HepG2 (cell line): Measurements from ENCODE around the gene SLC29A1. TPM values are rescaled to one million over a fixed set of nuclear protein-coding genes. Genes with fewer than 3 reads are reported as not detected.

Experiments
- ATAC-seq: fragments of 200-7000 bp; cut with Tn5 transposase; 3 replicates; pipeline ENCODE4 v1.9.1; 2020; ENCODE audit warnings: mild to moderate bottlenecking, moderate library complexity
- BruUV-seq: library from RNA; stranded (reverse); fragments of 400-500 nt; replicated peaks from 2 replicates; lab custom pipeline; 2021; lab: Mats Ljungman, UMichigan
- CTCF ChIA-PET: fragments of 300-600 bp; formaldehyde crosslinking; extraction: SDS; loops from one replicate; lab custom pipeline; 2021; ENCODE audit warnings: low total read pairs, inconsistent platforms, low intra/inter-chr PET ratio; lab: Yijun Ruan, JAX
- POLR2A ChIA-PET: fragments of 350-600 bp; sonication (Branson Sonifier 250); formaldehyde crosslinking; loops from one replicate; lab custom pipeline; 2020; ENCODE audit warnings: antibody characterized with exemption, inconsistent platforms; lab: Yijun Ruan, JAX
- DNase-seq: peaks from one replicate; pipeline ENCODE4 v3.0.0-alpha.2; 2015; ENCODE audit warnings: low spot score
- FAIRE-seq: peaks from 3 replicates; lab custom pipeline; 2011; peaks lifted over from hg19 to GRCh38; lab: Jason Lieb, UNC
- H2AFZ ChIP-seq: one replicate; pipeline ENCODE4 v1.6.1; 2011; ENCODE audit warnings: low read length, inconsistent platforms
- H3K27ac ChIP-seq: fragments of 300-600 bp; 3 replicates; pipeline ENCODE4 v1.8.0; 2011; ENCODE audit warnings: mixed run types, mild to moderate bottlenecking, mixed read lengths, low read length, inconsistent platforms; ENCODE audit not compliant: insufficient read depth; ENCODE audit errors: extremely low read length
- H3K27me3 ChIP-seq, 2 experiments: fragments of 200-600 bp in 1 of 2; 2 replicates in 1 of 2; 3 replicates in 1 of 2; pipeline versions ENCODE4 v1.6.0 to v1.8.0; 2011; ENCODE audit warnings: low read length in 2 of 2, mild to moderate bottlenecking in 2 of 2, moderate library complexity in 2 of 2, inconsistent platforms in 1 of 2; ENCODE audit not compliant: insufficient read depth in 2 of 2, control insufficient read depth in 1 of 2
- H3K36me3 ChIP-seq, 2 experiments: fragments of 200-600 bp in 1 of 2; replicated peaks in 1 of 2; 2 replicates in 1 of 2; 3 replicates in 1 of 2; pipeline versions ENCODE4 v1.5.1 to v1.8.0; 2011; ENCODE audit warnings: low read length in 2 of 2, inconsistent platforms in 1 of 2; ENCODE audit not compliant: insufficient read depth in 2 of 2, control insufficient read depth in 1 of 2
- H3K4me1 ChIP-seq: 2 replicates; pipeline ENCODE4 v1.5.1; 2012; ENCODE audit warnings: low read length, inconsistent platforms; ENCODE audit not compliant: insufficient read depth
- H3K4me2 ChIP-seq: 2 replicates; pipeline ENCODE4 v1.6.0; 2011; ENCODE audit warnings: low read depth, low read length, inconsistent platforms
- H3K4me3 ChIP-seq, 3 experiments: fragments of 200-600 bp in 1 of 3; sonication (generic), shearing (Covaris generic) in 1 of 3; replicated peaks in 1 of 3; 2 replicates each; pipeline ENCODE4 v1.5.1; 2011 to 2016; ENCODE audit warnings: low read length in 3 of 3, inconsistent platforms in 2 of 3, low read depth in 2 of 3, mild to moderate bottlenecking in 2 of 3, control low read depth in 1 of 3, mixed read lengths in 1 of 3; ENCODE audit not compliant: insufficient read depth in 1 of 3
- H3K79me2 ChIP-seq: one replicate; pipeline ENCODE4 v1.6.1; 2011; ENCODE audit warnings: low read length, inconsistent platforms; ENCODE audit not compliant: insufficient read depth
- H3K9ac ChIP-seq: 2 replicates; pipeline ENCODE4 v1.6.0; 2011; ENCODE audit warnings: mild to moderate bottlenecking, low read depth, low read length, inconsistent platforms; ENCODE audit not compliant: insufficient read depth
- H3K9me3 ChIP-seq: 2 replicates; pipeline ENCODE4 v1.5.1; 2012; ENCODE audit warnings: mild to moderate bottlenecking, low read length
- H4K20me1 ChIP-seq: 2 replicates; pipeline ENCODE4 v1.6.0; 2011; ENCODE audit warnings: inconsistent platforms, mild to moderate bottlenecking, low read length, moderate library complexity; ENCODE audit not compliant: insufficient read depth
- ARID2 ChIP-seq: sonication (generic); formaldehyde crosslinking; IDR thresholded peaks from 2 replicates; pipeline ENCODE4 v1.8.1; 2022; ENCODE audit warnings: mild to moderate bottlenecking, missing genetic modification reagents, borderline replicate concordance
- EED ChIP-seq: sonication (generic); formaldehyde crosslinking; IDR thresholded peaks from 2 replicates; pipeline ENCODE4 v1.5.0; 2020; ENCODE audit warnings: mild to moderate bottlenecking, missing genetic modification reagents
- EP300 ChIP-seq, 3 experiments: sonication (generic) in 1 of 3; formaldehyde crosslinking in 1 of 3; IDR thresholded peaks; 2 replicates each; pipeline versions ENCODE4 v1.5.1 to v1.6.1; 2011 to 2020; ENCODE audit warnings: low read depth in 2 of 3, low read length in 2 of 3, borderline replicate concordance in 1 of 3, improper control_type of control experiment in 1 of 3, mild to moderate bottlenecking in 1 of 3, missing genetic modification reagents in 1 of 3, moderate library complexity in 1 of 3
- GABPB1 ChIP-seq: IDR thresholded peaks from 2 replicates; pipeline ENCODE4 v1.6.1; 2016; ENCODE audit warnings: mild to moderate bottlenecking, missing genetic modification reagents, moderate library complexity, missing compliant biosample characterization
- HIVEP1 ChIP-seq: sonication (generic); formaldehyde crosslinking; IDR thresholded peaks from 2 replicates; pipeline ENCODE4 v1.4.0; 2020; ENCODE audit warnings: mild to moderate bottlenecking, missing genetic modification reagents
- MXI1 ChIP-seq: IDR thresholded peaks from 3 replicates; pipeline ENCODE4 v1.6.1; 2012; ENCODE audit warnings: low read depth, low read length, inconsistent platforms, borderline replicate concordance
- NR2F1 ChIP-seq, 2 experiments: fragments of 450-650 bp in 1 of 2; formaldehyde crosslinking in 1 of 2; IDR thresholded peaks; 2 replicates each; pipeline versions ENCODE4 v1.5.0 to v1.6.1; 2016 to 2020; ENCODE audit warnings: mild to moderate bottlenecking in 1 of 2, missing compliant biosample characterization in 1 of 2, missing genetic modification reagents in 1 of 2, moderate library complexity in 1 of 2
- THYN1 ChIP-seq: sonication (generic); formaldehyde crosslinking; IDR thresholded peaks from 2 replicates; pipeline ENCODE4 v1.8.1; 2023; ENCODE audit warnings: low read depth, mild to moderate bottlenecking, moderate library complexity, missing genetic modification reagents, borderline replicate concordance
- ZNF256 ChIP-seq: sonication (generic); formaldehyde crosslinking; conservative IDR thresholded peaks from 2 replicates; pipeline ENCODE4 v1.4.0; 2020; ENCODE audit warnings: missing genetic modification reagents
- ZNF496 ChIP-seq: sonication (generic); formaldehyde crosslinking; IDR thresholded peaks from 2 replicates; pipeline ENCODE4 v1.8.1; 2023; ENCODE audit warnings: mild to moderate bottlenecking, moderate library complexity, missing genetic modification reagents; ENCODE audit not compliant: insufficient replicate concordance
- ZNF510 ChIP-seq: sonication (generic); formaldehyde crosslinking; IDR thresholded peaks from 2 replicates; pipeline ENCODE4 v1.4.0; 2020; ENCODE audit warnings: low read depth, mild to moderate bottlenecking, missing genetic modification reagents
- WGBS: methylation state at CpG from one replicate; pipeline ENCODE4 v1.1.6; 2017; ENCODE audit warnings: low lambda C conversion rate; 5-methylcytosine and 5-hydroxymethylcytosine counted together
- in situ Hi-C: cut with HindIII; loops from 2 replicates; pipeline ENCODE4 v1.10.0; 2017; ENCODE audit warnings: low pct_unique_long_range_greater_than_20kb; ENCODE audit not compliant: extremely low pct_ligation_motif_present
- intact Hi-C: fragments of 100-400 bp; cut with micrococcal nuclease; formaldehyde crosslinking; loops from one replicate; pipeline ENCODE4 v1.10.0; 2022; ENCODE audit not compliant: unreplicated experiment
- polyA plus RNA-seq, 8 experiments: library from polyadenylated mRNA; depleted of rRNA in 3 of 8; stranded (reverse) in 7 of 8; unstranded in 1 of 8; fragments of >200 nt; fragmentation: Illumina TruSeq in 4 of 8; extraction: Trizol in 4 of 8; gene quantifications; 2 replicates each; pipeline versions ENCODE4 v1.2.1 to v1.2.3, GENCODE V29; 2011 to 2016; ENCODE audit warnings: low read depth in 4 of 8, missing spikeins in 1 of 8, mixed read lengths in 1 of 8; ENCODE audit not compliant: insufficient read depth in 1 of 8
- total RNA-seq, 5 experiments: library from RNA; depleted of rRNA; stranded (reverse); fragments of >200 nt; fragmentation: Illumina TruSeq; extraction: Trizol; gene quantifications; 2 replicates each; pipeline ENCODE4 v1.2.3, GENCODE V29; 2016; ENCODE audit warnings: low read depth in 1 of 5
- TF ChIP-seq, protein P1 (sequence below): sonication (generic); formaldehyde crosslinking; IDR thresholded peaks from 2 replicates; pipeline ENCODE4 v1.4.0; 2020; ENCODE audit warnings: missing genetic modification reagents, borderline replicate concordance
- TF ChIP-seq, protein P2 (sequence below): sonication (generic); formaldehyde crosslinking; IDR thresholded peaks from 2 replicates; pipeline ENCODE4 v1.4.0; 2020; ENCODE audit warnings: missing genetic modification reagents
- TF ChIP-seq, protein P3 (sequence below): sonication (generic); formaldehyde crosslinking; IDR thresholded peaks from 2 replicates; pipeline ENCODE4 v1.4.0; 2020; ENCODE audit warnings: missing genetic modification reagents

SLC29A1 gene
- total and polyA plus RNA-seq, 2 of the 13 experiments (the other 11 are each of a cell fraction or from before 2014, with no cell fraction given), result 43.2 to 106 TPM

DNA sequence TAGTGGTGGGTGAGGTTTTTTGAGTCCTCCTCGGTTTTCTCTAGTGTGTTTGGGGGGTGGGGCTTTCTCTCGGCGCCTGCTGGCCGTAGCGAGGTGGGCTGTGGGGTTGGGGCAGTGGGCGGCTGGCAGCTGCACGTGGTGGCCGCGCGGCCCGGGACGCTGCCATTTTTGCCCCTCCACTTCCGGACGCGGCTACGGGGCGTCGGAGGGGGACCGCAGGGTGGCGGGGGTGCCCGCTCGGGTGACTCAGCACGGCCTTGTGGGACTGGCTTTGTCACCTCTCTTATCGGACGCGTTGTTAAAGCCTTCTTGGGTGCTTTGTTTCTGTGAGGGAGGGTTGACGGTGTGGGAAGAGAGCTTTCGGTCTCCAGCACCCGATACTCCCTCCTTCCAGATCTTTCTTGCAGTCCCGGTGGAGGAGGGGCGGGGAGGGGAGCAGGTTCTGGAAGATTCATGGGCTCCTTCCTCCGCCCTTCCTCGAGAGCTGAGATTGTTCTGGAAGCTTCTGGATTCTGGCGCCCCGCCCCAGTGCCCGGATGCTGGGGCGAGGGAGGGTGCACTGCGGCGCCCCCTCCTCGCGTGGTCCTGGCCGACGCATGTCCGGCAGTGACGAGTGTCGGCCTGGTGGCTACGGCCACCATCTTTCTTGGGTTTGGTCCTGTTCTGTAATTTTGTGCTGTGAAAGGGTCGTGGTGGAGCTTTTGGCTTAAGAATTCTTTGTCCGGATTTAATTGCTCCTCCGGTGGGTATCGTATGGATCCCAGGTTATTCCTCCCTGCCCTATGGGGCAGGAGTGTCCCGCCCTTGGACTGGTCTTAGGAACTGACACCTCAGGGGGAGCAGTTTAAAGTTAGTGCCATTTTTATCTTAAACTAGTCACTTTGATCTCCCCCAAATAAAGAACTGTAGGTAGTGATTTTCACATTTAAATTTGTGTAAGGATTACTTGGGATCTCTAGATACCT is 24.2 kb downstream of the SLC29A1 start:
- intact Hi-C loops, result no loop called here
- ChIA-PET CTCF (no interaction called here), POLR2A (interaction anchor here (1.0 to 8.4 kb wide), 36 partner anchors 8 to 621 kb away, joined by 3 to 264 read pairs (median 9); partner anchors contain the start of genes AARS2, GTPBP2, MRPL14 and SLC29A1)
- Histone ChIP-seq H3K9me3 (no peaks in the 10 kb centered on the region), H3K27ac (peak overlapping the region; percentile 96), H3K4me1 (peaks cover 70% of the 10 kb centered on the region), H2AFZ (no peak overlapping the region), H3K79me2 (peaks cover 54% of the 10 kb centered on the region), H3K27me3 (no peaks in the 10 kb centered on the region; a peak in 1 of 5 replicates), H4K20me1 (peaks cover 56% of the 10 kb centered on the region), H3K4me3 (peak overlapping the region; percentile 81 to 97 (median 87)), H3K4me2 (peak overlapping the region; percentile 85), H3K36me3 (peaks cover 24 to 45% of the 10 kb centered on the region in 2 experiments), H3K9ac (peak overlapping the region; percentile 99)
- BruUV-seq, result TSS peak; percentile 52
- no peak for FAIRE-seq
- in situ Hi-C loops, result no loop called here
- peak; percentile 36 for DNase-seq
- WGBS, result 2% methylated on average over 32 of the region's 52 CpGs
- peak; percentile 13 for ATAC-seq
- TF ChIP-seq, protein P1, sequence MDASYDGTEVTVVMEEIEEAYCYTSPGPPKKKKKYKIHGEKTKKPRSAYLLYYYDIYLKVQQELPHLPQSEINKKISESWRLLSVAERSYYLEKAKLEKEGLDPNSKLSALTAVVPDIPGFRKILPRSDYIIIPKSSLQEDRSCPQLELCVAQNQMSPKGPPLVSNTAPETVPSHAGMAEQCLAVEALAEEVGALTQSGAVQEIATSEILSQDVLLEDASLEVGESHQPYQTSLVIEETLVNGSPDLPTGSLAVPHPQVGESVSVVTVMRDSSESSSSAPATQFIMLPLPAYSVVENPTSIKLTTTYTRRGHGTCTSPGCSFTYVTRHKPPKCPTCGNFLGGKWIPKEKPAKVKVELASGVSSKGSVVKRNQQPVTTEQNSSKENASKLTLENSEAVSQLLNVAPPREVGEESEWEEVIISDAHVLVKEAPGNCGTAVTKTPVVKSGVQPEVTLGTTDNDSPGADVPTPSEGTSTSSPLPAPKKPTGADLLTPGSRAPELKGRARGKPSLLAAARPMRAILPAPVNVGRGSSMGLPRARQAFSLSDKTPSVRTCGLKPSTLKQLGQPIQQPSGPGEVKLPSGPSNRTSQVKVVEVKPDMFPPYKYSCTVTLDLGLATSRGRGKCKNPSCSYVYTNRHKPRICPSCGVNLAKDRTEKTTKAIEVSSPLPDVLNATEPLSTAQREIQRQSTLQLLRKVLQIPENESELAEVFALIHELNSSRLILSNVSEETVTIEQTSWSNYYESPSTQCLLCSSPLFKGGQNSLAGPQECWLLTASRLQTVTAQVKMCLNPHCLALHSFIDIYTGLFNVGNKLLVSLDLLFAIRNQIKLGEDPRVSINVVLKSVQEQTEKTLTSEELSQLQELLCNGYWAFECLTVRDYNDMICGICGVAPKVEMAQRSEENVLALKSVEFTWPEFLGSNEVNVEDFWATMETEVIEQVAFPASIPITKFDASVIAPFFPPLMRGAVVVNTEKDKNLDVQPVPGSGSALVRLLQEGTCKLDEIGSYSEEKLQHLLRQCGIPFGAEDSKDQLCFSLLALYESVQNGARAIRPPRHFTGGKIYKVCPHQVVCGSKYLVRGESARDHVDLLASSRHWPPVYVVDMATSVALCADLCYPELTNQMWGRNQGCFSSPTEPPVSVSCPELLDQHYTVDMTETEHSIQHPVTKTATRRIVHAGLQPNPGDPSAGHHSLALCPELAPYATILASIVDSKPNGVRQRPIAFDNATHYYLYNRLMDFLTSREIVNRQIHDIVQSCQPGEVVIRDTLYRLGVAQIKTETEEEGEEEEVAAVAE (CRISPR knock-in tag), result no peak
- TF ChIP-seq MXI1, result peak; percentile 89
- TF ChIP-seq, protein P2, sequence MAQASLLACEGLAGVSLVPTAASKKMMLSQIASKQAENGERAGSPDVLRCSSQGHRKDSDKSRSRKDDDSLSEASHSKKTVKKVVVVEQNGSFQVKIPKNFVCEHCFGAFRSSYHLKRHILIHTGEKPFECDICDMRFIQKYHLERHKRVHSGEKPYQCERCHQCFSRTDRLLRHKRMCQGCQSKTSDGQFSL, result peak; percentile 31; the same call in 1 of the 2 replicates
- TF ChIP-seq NR2F1 (CRISPR knock-in tag; IDR thresholded peaks at IDR 0.05), result peak; percentile 7 to 26; a peak in 1 of 4 replicates
- TF ChIP-seq EED, result 0 out of 2 replicates have a peak, but pooled peaks have one; percentile 1
- TF ChIP-seq ZNF510 (CRISPR knock-in tag), result 0 out of 2 replicates have a peak, but pooled peaks have one; percentile 30
- 0 out of 2 replicates have a peak, but pooled peaks have one; percentile 45 for TF ChIP-seq ZNF256 (CRISPR knock-in tag)
- no peak; the same call in 1 of the 2 replicates for TF ChIP-seq HIVEP1 (CRISPR knock-in tag)
- TF ChIP-seq ZNF496, result no peak
- TF ChIP-seq EP300 (IDR thresholded peaks at IDR 0.05; ENCODE audit: low read depth in 2 of 2, low read length in 2 of 2), result peak in 1 of 2 experiments; percentile 35; a peak in 1 of 4 replicates
- 0 out of 2 replicates have a peak, but pooled peaks have one; percentile 13 for TF ChIP-seq EP300 (CRISPR knock-in tag; IDR thresholded peaks at IDR 0.05; ENCODE audit: borderline replicate concordance)
- TF ChIP-seq ARID2 (CRISPR knock-in tag), result no peak
- TF ChIP-seq, protein P3, sequence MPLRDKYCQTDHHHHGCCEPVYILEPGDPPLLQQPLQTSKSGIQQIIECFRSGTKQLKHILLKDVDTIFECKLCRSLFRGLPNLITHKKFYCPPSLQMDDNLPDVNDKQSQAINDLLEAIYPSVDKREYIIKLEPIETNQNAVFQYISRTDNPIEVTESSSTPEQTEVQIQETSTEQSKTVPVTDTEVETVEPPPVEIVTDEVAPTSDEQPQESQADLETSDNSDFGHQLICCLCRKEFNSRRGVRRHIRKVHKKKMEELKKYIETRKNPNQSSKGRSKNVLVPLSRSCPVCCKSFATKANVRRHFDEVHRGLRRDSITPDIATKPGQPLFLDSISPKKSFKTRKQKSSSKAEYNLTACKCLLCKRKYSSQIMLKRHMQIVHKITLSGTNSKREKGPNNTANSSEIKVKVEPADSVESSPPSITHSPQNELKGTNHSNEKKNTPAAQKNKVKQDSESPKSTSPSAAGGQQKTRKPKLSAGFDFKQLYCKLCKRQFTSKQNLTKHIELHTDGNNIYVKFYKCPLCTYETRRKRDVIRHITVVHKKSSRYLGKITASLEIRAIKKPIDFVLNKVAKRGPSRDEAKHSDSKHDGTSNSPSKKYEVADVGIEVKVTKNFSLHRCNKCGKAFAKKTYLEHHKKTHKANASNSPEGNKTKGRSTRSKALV, result no peak
- TF ChIP-seq GABPB1 (CRISPR knock-in tag), result peak; percentile 91; the same call in 1 of the 2 replicates
- no peak for TF ChIP-seq THYN1 (CRISPR knock-in tag)
